ENCODE data around the gene EHBP1.
"Not testable (repeated sequence)": the region's sequence is repeated elsewhere in the genome, so short reads cannot be mapped to it uniquely, and the experiment has no call there.

The EHBP1 gene

GRCh38 chr2:62736899-62737559 lies 31.5 kb downstream of the EHBP1 start:
- no peak for DNase-seq

DNA sequence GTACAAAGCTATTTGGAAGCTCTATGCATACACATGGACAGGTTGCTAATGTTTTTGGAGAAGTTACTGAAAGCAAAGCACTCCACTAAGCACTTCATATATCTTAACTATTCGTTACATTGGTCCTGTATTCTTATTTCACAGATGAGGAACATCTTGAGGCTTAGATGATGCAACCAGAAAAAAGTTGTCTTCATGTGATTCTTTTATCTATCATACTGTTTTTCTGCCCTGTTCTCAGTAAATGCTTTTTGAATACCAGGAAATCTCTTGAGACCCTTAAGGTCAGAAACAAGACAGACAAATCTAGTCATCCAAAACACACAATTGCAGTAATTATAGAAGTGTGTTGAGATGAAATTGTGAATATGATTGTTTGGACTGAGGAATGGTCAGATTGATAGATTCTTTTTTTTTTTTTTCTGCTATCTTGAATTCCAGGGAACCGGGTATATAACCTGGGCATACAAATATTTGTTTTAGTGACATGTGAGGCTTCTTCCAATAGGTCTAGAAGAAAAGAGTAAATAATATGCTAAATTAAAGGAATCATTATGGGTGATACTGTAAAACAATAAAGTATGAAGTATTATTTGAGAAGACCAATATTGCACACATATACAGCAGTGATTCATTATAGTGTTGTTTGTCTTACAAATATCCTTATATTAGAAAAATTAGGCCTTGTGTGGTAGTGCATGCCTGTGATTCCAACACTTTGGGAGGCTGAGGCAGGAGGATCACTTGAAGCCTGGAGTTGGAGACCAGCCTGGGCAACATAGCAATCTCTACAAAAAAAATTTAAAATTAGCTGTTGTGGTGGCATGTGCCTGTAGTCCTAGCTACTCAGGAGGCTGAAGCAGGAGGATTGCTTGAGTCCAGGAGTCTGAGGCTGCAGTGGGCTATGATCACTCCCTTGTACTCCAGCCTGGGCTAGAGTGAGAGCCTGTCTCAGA lies 33.7 kb downstream of the EHBP1 start:
- no peak for DNase-seq

- no peak for DNase-seq
Observed at GRCh38 chr2:62740221-62740620, 34.7 kb downstream of the EHBP1 start.

GRCh38 chr2:62741127-62741526 lies 35.6 kb downstream of the EHBP1 start:
- no peak for DNase-seq

DNA sequence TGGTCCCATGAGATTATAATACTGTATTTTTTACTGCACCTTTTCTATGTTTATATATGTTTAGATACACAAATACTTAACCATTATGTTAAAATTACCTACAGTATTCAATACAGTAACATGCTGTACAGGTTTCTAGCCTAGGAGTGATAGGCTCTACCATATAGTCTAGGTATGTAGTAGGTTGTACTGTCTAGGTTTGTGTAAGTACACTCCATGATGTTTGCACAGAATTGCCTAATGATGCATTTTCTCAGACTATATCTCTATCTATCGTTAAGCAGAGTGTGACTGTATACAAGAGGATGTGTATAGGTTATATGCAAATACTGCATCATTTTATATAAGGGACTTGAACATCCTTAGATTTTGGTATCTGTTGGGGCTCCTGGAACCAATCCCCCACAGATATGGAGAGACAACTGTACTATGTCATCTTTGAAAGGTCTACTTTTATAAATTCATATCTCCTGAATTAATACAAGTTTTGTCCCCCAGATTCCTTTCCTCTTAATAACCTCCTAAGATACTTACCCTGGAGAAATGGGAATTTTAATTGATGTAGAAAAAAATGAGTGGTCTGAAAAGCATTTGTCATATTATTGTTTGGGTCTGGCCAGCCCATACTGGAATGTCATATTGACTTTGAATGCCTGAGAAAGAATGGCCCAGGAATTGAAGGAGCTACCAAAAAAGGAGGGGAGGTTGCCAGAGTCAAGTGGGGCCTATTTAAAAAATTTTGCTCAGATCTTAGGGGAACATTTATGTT lies 36.6 kb downstream of the EHBP1 start:
- DNase-seq: no peak

GRCh38 chr2:62743506-62743905 lies 38.0 kb downstream of the EHBP1 start:
- no peak for DNase-seq

GRCh38 chr2:62744603-62745002 lies 39.1 kb downstream of the EHBP1 start:
- no peak for DNase-seq

DNA sequence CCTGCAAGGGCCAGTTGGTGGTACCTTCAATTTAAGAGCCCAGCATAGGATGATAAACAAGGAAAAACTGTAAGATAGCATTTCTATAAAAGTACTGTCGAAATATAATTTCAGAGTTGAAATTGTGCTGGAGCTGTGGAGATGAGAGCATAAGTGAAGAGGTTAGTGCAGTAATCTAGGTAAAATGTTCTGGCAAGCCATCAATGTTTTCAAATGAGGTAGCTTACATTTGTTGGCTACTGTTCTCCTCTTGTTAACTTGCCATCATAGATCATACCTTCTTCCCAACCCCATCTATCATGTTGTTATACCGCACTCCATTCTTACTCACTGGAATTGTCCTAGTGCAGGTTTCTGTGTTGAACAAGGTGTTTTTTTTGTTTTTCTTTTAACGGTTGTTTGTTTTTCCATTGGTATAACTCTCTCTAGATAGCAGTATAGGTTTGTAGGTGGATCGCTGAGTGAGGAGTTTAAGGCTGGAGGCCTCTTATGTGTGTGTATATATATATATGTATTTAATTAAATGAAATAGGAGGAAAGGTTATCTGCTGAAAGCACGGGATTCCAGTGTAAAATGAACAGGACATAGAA lies 40.5 kb downstream of the EHBP1 start:
- no peak for DNase-seq

- no peak for DNase-seq
Observed at GRCh38 chr2:62747169-62747568, 41.7 kb downstream of the EHBP1 start.

GRCh38 chr2:62747876-62748275 lies 42.4 kb downstream of the EHBP1 start:
- no peak for DNase-seq

GRCh38 chr2:62749111-62749510 lies 43.6 kb downstream of the EHBP1 start:
- not testable (repeated sequence) for DNase-seq

GRCh38 chr2:62757029-62757428 lies 51.5 kb downstream of the EHBP1 start:
- no peak for DNase-seq

DNA sequence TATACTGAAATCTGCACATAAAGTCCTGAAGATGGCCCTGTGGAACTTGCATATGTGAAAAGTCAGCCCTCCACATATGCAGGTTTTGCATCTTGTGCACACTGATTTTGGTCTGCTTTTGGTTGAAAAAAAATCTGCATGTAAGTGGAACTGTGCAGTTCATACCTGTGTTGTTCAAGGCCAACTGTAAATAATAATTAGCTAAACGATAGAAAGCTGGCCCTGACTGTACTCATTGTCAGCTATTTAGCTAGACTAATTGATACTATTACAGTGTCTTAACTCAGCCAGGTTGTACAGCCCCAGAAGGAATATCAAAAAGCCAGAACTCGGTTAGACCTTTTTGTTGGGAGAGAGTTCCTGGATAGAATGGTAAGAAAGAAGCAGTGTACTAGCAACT lies 54.5 kb downstream of the EHBP1 start:
- no peak for DNase-seq

DNA sequence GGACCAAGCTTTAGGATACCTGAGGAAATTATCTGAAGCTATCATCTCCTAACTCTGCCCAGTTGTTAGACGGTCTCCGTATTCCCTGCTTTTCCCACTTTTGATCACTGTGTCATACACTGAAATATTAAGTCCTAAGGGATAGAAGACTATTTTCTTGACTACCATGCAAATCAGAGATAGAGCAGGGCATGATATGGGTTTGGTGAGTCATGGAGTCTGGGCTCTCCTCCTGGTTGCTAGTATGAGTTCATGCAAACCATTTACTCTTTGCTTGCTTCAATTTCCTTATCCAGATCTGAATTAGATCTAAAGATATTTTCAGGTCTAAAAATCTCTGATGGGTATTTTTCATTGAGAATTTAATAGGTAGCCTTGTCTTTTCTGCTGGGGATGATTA lies 55.0 kb downstream of the EHBP1 start:
- DNase-seq: no peak

DNA sequence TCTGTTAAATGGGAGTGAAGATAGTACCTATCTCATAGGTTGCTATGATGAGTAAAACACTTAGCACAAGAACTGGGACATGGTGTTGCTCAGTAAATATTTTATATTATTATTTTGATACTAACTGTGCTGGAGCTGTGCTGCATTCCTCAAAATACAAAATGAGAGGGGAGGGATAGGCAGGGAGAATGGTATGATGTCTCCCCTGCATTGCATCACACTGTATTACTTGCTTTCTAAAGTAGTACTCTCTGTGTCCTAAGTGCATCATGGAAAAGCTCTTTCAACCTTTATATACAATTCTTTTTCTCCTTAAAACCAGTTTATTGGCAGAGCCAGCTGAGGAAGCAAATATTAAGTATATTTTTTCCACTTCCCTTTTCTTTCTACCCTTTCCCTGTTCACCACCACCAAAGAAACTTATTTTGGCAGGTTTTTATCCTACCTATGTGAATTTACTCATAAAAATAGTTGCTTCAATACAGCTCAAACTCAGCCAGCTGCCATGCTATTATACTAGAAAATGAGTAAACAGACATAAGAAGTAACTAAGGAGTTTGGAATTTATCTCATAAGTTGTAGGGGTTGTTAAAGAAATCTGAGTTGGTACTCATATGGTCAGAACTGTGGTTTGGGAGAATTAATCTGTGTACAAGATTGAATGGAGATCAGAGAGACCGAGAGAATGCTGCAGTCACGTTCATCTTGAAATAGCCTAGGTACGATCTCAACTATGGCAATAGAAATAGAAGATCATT lies 60.3 kb downstream of the EHBP1 start:
- no peak for DNase-seq

GRCh38 chr2:62768615-62769014 lies 63.1 kb downstream of the EHBP1 start:
- DNase-seq: no peak

GRCh38 chr2:62770629-62771028 lies 65.1 kb downstream of the EHBP1 start:
- no peak for DNase-seq

DNA sequence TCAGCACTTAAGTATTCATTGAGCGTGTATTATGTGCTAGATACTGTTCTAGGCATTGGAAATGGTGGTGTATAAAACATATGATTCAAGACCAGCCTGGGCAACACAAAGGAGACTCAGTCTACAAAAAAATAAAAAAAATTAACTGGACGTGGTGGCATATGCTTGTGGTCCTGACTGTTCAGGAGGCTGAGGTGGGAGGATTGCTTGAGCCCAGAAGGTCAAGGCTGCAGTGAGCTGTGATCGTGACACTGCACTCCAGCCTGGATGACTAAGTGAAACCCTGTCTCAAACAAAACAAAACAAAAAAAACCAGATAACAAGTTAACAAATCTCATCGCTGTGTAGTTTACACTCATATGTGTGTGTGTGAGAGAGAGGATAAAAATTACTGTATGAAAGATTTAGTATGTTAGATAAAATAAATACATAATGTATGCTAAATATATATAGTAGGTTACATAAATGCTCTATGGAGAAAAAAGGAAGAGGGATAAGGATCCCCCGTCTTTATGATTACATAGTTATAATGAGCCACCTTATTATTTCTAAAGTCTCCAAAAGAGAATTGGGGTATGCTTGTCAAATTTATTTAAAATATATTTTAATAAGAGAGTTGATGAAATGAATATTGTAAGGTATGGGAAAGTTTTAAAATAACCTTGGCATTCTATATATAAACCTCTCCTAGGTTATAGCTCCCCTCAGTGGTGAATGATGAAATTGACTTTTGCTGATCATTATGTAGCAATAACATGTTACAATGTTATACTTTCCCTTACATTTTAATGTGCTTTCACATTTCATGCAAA lies 69.2 kb downstream of the EHBP1 start:
- DNase-seq: peak; percentile 72

DNA sequence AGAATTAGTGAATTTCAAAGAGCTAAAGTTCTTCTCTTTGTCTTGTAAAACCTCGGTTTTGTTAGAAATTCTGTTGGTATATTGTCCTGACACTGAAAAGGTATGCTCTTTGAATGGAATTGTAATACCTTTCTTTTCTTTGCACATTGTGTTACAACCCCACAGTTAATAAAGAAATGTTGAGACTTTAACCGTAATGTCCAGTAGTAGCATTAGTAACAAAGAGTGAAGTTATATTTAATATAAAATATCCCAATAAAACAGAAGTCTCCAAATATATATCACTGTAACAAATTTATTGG lies 69.8 kb downstream of the EHBP1 start:
- DNase-seq: no peak

- DNase-seq: no peak
Observed at GRCh38 chr2:62783679-62784078, 78.2 kb downstream of the EHBP1 start.

- no peak for DNase-seq
Observed at GRCh38 chr2:62784341-62784740, 78.8 kb downstream of the EHBP1 start.

DNA sequence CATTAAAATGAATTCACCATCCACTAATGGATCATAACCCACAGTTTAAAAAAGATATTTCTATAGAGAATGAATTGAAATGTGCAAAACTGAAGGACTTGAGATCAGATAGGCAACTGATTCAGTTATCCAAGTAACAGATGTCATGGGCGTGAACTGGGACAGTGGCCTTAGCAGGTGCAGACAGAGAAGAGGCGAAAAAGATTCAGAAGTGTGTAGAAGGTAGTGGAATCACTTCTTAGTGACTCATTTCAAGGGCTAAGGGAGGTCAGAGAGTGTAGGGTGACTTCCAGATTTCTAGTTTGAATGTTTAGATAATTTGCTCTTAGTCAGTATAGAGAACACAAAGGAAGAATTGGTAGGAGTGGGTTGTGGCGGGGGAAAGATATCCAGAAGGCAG lies 79.7 kb downstream of the EHBP1 start:
- no peak for DNase-seq
